Activated T-helper 9 cell treated with anti-CD3 and anti-CD28 coated beads, Interleukin-2, amount 50 U/mL, for 16 hours (primary cell): ENCODE data around the gene APOB.

ENCODE experiments used
- DNase-seq: peaks from one replicate; pipeline ENCODE4 v3.0.0-alpha.2; 2020; ENCODE audit warnings: low read depth

Gene APOB, protein sequence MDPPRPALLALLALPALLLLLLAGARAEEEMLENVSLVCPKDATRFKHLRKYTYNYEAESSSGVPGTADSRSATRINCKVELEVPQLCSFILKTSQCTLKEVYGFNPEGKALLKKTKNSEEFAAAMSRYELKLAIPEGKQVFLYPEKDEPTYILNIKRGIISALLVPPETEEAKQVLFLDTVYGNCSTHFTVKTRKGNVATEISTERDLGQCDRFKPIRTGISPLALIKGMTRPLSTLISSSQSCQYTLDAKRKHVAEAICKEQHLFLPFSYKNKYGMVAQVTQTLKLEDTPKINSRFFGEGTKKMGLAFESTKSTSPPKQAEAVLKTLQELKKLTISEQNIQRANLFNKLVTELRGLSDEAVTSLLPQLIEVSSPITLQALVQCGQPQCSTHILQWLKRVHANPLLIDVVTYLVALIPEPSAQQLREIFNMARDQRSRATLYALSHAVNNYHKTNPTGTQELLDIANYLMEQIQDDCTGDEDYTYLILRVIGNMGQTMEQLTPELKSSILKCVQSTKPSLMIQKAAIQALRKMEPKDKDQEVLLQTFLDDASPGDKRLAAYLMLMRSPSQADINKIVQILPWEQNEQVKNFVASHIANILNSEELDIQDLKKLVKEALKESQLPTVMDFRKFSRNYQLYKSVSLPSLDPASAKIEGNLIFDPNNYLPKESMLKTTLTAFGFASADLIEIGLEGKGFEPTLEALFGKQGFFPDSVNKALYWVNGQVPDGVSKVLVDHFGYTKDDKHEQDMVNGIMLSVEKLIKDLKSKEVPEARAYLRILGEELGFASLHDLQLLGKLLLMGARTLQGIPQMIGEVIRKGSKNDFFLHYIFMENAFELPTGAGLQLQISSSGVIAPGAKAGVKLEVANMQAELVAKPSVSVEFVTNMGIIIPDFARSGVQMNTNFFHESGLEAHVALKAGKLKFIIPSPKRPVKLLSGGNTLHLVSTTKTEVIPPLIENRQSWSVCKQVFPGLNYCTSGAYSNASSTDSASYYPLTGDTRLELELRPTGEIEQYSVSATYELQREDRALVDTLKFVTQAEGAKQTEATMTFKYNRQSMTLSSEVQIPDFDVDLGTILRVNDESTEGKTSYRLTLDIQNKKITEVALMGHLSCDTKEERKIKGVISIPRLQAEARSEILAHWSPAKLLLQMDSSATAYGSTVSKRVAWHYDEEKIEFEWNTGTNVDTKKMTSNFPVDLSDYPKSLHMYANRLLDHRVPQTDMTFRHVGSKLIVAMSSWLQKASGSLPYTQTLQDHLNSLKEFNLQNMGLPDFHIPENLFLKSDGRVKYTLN (N-terminal part only)

DNA sequence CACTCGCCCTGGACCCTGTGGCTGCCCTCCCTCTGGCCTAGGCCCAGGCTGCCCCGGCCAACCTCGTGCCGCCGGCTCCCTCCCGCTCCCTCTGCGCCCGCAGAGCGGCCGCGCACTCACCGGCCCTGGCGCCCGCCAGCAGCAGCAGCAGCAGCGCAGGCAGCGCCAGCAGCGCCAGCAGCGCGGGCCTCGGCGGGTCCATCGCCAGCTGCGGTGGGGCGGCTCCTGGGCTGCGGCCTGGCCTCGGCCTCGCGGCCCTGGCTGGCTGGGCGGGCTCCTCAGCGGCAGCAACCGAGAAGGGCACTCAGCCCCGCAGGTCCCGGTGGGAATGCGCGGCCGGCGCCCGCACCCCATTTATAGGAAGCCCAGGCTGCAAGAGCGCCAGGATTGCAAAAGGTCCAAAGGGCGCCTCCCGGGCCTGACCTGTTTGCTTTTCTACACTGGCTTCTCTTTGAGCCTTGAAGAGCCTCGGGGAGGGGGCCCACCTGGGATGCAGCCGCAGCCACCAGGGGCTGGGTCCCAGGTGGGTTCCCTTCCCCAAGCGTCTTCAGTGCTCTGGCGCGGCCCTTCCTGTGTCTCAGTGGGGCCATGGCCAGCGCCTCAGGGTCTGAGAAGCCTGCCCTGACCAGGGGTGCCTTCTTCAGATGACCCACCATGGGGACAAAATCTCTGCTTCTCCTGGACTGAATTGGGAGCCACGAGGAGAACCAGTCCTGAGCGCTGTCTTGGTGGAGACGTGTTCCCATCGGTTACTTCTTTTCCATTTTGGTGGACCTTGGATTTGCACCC lies at the start of gene APOB:
Gene APOB (minus strand): TSS at position 330 of the 789 bp plus-strand sequence. CDS start 128 bp downstream, at position 202.
- DNase-seq: no peak

DNA sequence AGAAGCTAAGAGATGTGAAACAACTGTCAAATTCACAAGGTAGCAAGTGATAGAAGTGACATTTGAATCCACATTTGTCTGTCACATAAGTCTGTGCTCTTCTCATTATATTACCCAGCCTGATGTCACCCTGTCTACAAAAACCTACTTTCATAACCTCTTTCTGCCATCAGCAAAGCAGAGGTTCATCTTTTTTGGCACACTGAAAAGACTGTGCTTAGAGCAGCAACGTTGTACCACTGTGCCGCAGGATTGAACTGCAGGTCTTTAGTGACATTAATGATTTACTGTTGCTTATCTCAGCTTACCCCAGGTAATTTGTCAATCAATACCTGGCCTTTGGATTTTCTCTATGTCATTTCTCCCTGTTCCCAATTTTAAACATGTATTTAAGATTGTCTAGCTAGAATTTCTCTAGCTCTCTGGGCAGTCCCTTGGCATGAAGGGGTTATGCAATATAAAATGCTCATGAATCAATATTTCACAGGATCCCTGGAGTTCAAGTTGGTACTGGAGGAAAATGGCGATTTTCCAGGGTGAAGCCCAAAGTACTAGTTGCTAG lies 48.5 kb upstream of the APOB start:
- DNase-seq: no peak

DNA sequence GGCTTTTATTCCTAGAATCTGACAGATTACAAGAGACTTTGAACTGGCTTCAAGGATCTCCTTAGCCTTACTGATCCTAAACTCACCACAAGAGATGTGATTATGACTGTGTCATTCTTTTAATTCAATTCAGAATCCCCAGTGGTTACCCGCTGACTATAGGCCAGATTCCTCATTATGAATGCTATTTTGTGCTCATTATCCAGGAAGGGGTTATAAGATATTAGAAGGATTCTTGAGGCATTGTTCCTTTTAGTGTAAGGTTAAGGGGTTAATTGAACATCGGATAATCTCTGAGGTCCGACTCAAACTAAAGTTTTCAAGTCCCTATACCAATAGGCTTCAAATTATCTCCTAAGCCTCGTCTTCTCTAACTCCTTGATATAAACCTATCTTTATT lies 40.5 kb upstream of the APOB start:
- no peak for DNase-seq

DNA sequence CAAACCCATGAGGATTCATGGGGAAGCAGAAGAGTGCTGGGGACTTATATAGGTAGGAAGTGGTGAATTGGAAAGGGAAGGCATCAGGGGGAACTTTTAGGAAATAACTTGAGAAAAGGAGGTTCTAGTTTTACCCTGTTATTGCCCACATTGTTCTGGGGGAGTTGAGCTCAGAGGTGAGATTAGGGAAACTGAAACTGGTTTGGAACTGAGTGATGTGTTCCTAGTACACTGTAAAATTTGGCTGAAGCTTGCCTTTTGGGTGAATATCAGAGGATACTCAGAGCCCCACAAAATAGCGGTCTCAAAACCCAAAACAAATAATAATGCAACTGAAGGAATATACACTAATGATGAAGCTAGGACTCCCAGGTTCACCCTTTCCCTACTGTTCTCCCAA lies 39.6 kb upstream of the APOB start:
- no peak for DNase-seq

DNA sequence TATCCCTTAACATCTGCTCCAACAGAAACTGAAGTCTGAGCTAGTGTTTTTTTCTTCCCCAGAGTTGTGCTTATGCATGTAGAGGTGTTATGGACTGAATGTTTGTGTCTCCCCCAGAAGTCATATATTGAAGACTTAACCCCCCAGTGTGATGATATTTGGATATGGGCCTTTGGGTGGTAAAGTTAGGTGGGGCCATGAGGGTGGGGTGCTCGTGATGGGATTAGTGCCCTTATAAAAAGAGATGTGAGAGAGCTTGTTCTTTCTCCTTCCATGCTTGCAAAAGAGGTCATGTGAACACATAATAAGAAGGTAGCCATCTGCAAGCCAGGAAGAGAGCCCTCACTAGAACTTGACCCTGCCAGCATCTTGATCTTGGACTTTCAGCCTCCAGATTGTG lies 34.4 kb upstream of the APOB start:
- no peak for DNase-seq

DNA sequence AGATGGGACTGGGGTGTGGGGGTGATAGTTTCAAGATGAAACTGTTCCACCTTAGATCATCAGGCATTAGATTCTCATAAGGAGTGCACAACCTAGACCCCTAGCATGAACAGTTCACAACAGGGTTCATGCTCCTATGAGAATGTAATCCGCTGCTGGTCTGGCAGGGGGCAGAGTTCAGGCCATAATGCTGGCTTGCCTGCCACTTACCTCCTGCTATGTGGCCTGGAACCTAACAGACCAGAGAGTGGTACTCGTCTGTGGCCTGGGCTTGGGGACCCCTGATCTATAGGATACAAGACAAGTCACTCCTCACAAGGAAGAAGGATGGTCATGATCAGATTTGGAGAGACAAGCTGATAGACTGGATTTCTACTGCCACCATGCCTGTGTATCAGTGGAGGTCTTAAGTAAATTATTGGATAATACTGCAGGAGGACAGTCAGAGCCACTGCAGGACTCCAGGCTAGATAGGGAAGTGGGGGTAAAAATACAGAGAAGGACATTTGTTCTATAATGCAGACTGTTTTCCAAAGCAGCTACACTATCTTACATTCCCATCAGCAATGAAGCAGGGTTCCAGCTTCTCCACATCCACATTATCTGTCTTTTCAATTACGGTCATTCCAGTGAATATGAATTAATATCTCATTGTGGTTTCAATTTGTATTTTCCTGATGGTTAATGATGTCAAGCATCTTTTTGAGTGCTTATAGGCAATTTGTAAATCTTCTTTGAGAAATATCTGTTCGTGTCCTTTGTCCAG lies 28.8 kb upstream of the APOB start:
- no peak for DNase-seq

DNA sequence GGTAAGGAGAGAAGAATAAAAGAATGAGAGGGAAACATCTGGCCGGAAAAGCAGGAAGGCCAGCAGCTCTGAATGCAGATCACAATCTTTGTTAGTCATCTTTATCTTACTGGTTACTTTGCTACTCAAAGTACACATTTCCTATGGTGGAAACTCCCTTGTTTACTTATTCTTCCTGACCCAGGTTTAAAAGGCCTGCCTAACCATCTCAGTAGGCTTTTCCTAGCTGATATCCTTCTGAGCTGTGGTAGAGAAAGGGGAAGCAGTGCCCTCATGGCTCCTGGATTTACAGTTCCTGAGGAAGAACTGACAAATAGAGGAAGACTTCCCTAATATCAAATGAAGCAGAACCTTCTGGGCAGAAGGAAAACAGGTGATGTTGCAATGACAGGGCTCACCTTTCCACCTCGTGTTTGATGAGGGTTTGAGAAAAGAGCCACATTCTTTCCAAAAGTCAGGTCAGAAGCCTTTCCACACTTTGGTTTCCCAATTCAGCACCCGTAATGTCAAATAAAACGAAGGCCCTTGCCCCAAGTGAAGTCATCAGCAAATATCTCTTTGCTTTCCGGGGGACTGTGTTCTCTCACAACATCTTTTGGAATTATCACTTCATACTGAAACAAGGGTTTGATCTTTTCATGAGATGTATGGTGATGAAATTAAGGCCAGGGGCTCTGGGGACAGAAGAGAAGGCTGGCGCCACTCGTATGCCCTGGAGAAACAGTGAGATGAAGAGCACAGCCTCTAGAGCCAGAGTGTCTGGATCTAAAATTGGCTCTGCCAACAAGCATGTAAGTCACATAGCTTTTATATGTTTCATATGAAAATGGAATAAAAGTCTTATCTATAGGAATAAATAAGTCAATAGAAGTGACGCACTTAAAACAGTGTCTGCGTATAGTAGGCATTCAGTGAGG lies 26.7 kb upstream of the APOB start:
- no peak for DNase-seq

DNA sequence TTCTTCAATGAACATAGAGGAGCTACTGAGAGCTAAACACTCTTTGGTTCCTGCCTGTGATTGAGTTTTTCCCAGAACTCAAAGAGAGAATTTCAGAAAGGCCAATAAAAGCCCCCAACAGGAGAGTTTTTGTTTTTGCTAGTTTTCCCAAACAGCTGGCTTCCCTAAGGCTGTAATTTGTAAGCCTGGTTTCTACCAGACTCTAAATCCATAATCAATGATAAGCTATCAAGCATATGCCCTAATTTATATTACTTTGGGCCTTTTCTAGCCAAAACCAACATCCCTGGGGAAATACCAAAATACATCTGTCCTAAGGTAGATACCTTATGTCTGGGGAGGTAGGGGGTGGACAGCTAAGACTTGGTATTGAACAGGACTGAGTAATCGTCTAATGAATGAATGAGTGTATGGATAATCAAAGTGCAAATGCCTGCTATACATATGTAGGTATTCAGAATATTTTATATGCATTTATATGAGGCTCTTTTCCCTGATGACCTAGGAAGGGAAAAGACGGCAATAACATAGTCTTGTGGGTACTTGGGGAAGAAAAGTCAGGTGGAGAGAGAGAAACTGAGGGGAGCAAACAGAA lies 26.0 kb upstream of the APOB start:
- DNase-seq: no peak

DNA sequence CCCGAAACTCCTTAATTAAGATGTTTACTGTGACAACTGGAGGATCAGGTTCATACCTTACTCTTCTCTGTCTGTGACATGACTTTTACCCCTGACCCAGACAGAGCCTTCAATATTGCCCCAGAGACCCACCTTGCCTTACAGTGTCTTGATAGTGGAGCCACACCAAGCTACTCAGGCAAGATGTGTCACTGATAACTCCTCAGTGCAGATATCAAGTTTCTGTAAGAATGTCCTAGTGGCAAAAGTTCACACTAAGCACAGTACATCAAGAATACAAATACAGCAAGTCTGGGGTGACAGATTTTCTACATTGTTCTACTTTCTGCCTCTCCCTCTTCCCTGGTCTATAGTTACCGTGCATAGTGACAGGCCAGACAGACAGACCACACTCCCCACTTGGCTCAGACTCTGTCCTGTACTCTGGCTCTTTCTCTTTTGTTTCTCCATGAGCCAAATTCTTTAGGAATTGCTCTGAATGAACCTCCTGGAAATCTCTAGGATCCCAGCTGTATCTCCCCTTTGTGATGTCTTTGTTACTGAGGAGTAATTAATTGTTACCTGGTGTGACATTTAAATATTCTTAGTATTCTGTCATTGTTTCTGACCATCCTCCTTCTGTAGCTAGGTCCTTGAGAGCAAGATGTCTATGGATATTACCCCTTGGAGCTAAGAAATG lies 24.1 kb upstream of the APOB start:
- no peak for DNase-seq

DNA sequence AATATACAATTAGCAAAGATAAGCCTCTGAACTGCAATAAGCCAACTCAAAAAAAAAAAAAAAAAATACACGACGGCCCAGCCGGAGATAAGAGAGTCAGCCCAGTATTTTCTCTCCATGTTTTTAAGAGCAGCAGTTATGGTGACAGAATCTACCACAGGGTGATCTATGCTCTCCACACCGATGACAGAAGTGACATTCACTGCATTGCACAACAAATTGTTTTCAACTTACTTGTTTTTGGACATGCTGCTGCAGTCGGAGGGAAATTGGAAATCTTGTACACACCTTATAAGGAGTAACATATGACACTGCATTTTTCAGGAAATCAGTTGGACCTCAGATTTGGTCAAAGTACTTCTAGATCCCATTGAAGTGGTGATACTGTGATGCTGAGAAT lies 23.3 kb upstream of the APOB start:
- no peak for DNase-seq

DNA sequence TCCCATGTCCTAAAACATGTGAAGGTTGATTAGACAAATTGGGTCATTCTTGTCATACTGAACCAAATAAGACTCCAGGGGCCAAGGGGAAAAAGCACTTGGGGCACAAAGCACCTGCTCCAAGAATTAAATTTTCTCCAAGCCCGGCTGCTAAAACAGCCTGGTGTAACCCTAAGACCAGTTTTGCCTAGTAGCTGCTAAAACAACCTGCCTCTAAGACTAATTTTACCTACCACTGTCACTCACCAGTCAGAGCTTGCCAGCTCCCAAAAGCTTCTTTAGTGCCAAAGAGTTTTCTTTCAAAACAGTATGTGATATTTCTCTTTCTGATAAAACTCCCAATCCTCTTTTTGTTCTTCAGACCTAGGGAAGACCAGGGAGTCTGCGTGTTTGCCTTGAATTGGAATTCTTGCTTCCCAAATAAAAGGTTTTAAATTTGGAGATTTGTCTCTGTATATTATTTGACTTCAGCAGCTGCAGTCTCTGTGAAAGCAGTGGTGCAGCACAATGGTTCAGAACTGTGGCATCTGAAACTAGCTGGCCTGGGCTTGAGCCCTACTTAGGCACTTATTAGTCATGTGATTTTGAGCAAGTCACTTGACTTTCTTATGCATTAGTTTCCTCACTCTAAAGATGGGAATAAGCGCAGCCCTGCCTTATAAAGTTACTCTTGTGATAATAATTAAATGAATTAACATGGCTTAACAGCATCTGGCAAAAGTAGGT lies 16.2 kb upstream of the APOB start:
- DNase-seq: no peak

DNA sequence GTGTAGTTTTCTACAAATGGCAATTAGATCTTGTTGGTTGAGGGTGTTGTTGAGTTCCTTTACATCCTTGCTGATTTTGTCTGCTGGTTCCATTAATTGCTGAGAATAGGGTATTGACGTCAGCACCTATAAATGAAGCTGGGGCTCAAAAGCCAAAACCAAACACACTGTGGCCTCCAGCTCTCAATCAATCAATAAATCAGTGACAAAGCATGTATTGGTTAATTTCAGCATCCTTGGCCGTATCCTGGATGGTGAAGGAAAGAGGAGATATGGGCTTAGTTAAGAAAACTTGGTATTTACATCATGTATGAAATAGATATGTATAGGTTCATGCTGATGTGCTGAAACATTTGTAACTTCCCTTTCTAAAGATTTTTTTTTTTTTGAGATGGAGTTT lies 13.2 kb upstream of the APOB start:
- no peak for DNase-seq

DNA sequence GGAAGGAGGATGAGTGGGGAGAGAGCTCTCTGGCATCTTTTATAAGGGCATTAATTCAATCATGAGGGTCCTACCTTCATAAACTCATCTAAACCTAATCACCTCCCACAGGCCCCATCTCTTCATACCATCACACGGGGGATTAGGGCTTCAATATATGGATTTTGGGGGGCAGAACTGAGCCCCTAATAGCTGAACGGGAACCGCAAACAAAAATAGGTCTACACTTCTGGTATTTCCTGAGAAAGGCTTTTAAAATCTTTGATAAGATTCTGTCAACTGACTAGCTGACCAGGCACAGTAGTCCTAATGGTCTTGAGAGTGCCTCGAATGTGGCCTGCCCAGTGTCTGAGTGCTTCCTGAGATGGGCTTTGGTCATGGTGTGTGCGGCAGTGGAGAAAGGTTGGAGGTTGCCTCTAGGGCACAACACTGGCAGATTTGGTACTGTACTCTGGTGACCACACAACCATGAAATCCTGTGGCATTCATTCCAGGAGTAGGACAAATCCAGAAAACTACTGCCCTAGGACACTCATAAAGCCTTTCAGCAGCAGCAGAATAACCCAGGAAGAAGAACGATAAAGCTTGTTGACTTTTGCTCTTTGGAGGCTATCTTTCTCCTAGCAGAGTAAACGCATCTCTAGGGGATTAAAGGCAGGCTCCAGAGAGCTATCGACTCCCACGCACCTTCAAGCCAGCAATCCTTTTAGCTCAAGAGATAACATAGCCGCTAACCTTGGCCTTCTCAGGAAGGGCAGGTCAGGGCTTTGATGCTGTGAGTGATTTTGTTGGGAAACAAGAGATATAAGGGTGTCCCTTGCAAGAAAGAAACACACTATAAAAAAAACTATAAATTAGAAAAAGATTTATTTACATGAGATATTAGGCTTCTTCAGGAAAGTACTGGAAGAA lies 12.3 kb upstream of the APOB start:
- DNase-seq: no peak

DNA sequence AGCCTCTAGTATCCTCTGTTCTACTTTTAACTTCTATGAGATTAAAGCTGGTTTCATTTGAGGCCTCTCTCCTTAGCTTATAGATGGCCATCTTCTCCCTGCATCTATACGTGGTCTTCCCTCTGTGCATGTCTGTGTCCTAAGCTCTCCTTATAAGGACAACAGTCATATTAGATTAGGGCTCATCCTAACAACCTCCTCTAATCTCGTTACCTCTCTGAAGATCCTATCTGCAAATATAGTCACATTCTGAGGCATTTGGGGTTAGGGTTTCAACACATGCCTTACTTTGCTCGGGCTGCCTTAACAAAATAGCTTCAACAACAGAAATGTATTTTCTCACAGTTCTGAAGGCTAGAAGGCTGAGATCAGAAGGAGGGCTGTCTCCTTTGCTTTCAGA lies 11.6 kb upstream of the APOB start:
- DNase-seq: no peak

DNA sequence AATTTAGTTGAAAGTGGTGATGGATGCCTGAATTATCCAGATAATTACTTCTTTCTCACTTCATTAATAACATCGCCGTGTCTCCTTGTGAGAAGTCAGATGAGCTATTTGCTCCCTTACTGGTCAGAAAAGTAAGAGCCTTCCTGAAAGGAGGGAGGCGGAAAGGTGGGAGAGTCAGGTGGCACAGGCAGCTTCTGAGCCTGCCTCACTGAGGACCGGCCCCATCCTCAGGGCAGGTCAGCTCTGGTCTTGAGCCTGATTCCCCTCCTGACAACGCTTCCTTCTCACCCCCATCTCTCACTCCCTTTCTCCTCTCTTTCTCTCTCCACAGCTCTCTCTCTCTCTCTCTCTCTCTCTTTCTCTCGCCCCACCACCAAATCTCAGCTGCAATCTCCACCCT lies 10.1 kb upstream of the APOB start:
- no peak for DNase-seq

DNA sequence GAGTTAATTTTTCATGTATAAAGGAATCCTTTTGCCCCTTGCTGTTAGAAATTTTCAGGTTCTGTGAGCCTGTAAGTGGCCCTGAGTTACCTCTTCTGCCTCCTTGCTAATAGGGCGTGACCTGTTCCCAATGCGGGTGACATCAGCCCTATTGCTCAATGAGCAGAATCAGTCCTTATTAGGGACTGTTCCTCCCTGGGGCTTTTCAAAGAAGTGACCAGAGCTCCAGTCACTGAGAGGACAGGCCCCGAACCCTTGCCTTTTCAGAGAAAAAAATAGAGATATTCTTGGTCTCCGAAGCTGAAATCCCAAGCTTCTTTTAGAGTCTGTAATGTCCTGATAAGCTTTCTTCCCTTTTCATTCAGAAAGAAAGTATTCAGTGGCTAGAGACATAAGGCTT lies 8.2 kb upstream of the APOB start:
- DNase-seq: no peak

DNA sequence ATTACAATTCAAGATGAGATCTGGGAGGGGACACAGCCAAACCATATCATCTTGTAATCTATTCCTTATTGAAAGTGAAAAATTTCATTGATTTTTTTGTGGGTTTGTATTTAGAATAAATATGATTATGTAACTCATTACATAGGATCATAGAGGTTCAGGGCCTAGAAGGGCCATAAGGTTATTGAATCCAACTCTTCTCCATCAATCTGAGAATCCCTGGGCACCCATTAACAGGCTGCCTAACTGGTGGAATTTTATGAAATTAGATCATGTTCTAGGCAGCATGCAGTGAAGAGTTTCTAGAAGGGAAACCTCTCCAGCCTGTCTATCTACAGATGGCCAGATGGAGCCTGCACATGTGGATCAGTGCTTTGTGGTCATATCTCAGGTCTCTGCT lies 6.3 kb upstream of the APOB start:
- DNase-seq: no peak
